Stimulated activated naive CD4-positive, alpha-beta T cell (primary cell): ENCODE data around the gene CAMKK2.
"Not testable (repeated sequence)": the region's sequence is repeated elsewhere in the genome, so short reads cannot be mapped to it uniquely, and the experiment has no call there.

Source experiments
- DNase-seq, 6 experiments: peaks; one replicate each; lab custom pipeline; 2025; lab: John Stamatoyannopoulos, UW

The CAMKK2 gene

GRCh38 chr12:121223292-121224285 lies 72.9 kb downstream of the CAMKK2 start:
- peak in 5 of 6 experiments; percentile 22 to 70 (median 37) for DNase-seq

GRCh38 chr12:121222847-121223246 lies 73.7 kb downstream of the CAMKK2 start:
- peak in 1 of 6 experiments; percentile 52 for DNase-seq

- DNase-seq, result no peak
Measured at GRCh38 chr12:121219353-121219986, 77.0 kb downstream of the CAMKK2 start.

GRCh38 chr12:121218588-121219352 lies 77.7 kb downstream of the CAMKK2 start:
- DNase-seq, result no peak

- DNase-seq, result no peak
Measured at GRCh38 chr12:121217761-121218160, 78.7 kb downstream of the CAMKK2 start.

- DNase-seq, result no peak
Measured at GRCh38 chr12:121217063-121217462, 79.4 kb downstream of the CAMKK2 start.

- no peak for DNase-seq
Measured at GRCh38 chr12:121216102-121216501, 80.4 kb downstream of the CAMKK2 start.

GRCh38 chr12:121214855-121215745 lies 81.4 kb downstream of the CAMKK2 start:
- no peak for DNase-seq

GRCh38 chr12:121214166-121214777 lies 82.2 kb downstream of the CAMKK2 start:
- DNase-seq, result no peak

- DNase-seq, result no peak
Measured at GRCh38 chr12:121212875-121213274, 83.6 kb downstream of the CAMKK2 start.

- peak; percentile 76 to 88 (median 81) for DNase-seq
Measured at GRCh38 chr12:121209624-121210572, 86.6 kb downstream of the CAMKK2 start, which contains the start of gene P2RX4. Gene P2RX4 (plus strand): TSS chr12:121210129. CDS start chr12:121210165, 36 bp downstream.

- no peak for DNase-seq
Measured at GRCh38 chr12:121209221-121209620, 87.3 kb downstream of the CAMKK2 start.

GRCh38 chr12:121208571-121208970 lies 87.9 kb downstream of the CAMKK2 start:
- DNase-seq, result not testable (repeated sequence)

- DNase-seq, result no peak
Measured at GRCh38 chr12:121205491-121205890, 91.0 kb downstream of the CAMKK2 start.

GRCh38 chr12:121203482-121203881 lies 93.0 kb downstream of the CAMKK2 start:
- no peak for DNase-seq

- no peak for DNase-seq
Measured at GRCh38 chr12:121202407-121203355, 93.8 kb downstream of the CAMKK2 start.

- not testable (repeated sequence) for DNase-seq
Measured at GRCh38 chr12:121201140-121201539, 95.4 kb downstream of the CAMKK2 start.

GRCh38 chr12:121198949-121199348 lies 97.6 kb downstream of the CAMKK2 start:
- no peak for DNase-seq
